ENCODE measurements around the gene CIDEB. TPM values are rescaled to one million over a fixed set of nuclear protein-coding genes. Genes with fewer than 3 reads are reported as not detected.

The CIDEB gene
- total and polyA plus RNA-seq, 2 of the 8 experiments (the other 6 are each of a cell fraction or from before 2014, with no cell fraction given), result 0.11 TPM; not detected in 1

GRCh38 chr14:24293525-24293924, 14.3 kb downstream of the CIDEB start:
- Histone ChIP-seq H3K56ac (replicated peaks; ENCODE audit: insufficient read length, low read depth, low read length) (no peak overlapping the region), H3K79me2 (ENCODE audit: control insufficient read depth in 1 of 2, insufficient read depth in 2 of 2, low read length in 2 of 2) (no peaks in the 10 kb centered on the region), H4K20me1 (replicated peaks in 1 of 2; ENCODE audit: control insufficient read depth in 1 of 2, insufficient read depth in 2 of 2, low read length in 2 of 2) (peaks cover 2 to 4% of the 10 kb centered on the region in 2 experiments), H3K4ac (replicated peaks; ENCODE audit: insufficient read length, low read depth, low read length) (no peak overlapping the region), H3K23me2 (ENCODE audit: low read depth, low read length) (no peaks in the 10 kb centered on the region), H2AFZ (ENCODE audit: low read length) (no peak overlapping the region), H4K5ac (ENCODE audit: insufficient read length, low read depth, low read length) (no peak overlapping the region), H3K14ac (ENCODE audit: insufficient read length) (no peak overlapping the region), H2BK20ac (ENCODE audit: low read length) (no peak overlapping the region), H3K9ac (replicated peaks in 1 of 4; ENCODE audit: extremely low read depth in 1 of 4, low read depth in 3 of 4, low read length in 3 of 4) (no peak overlapping the region), H2BK12ac (ENCODE audit: low read depth, low read length) (no peak overlapping the region), H3K4me1 (replicated peaks in 1 of 4; ENCODE audit: control insufficient read depth in 3 of 4, insufficient read depth in 4 of 4, low read length in 3 of 4) (no peaks in the 10 kb centered on the region), H3K4me3 (ENCODE audit: extremely low read depth in 1 of 4, insufficient read depth in 2 of 4, low read depth in 3 of 4, low read length in 4 of 4) (no peak overlapping the region), H2BK15ac (ENCODE audit: low read length) (no peak overlapping the region), H4K8ac (ENCODE audit: extremely low read depth, insufficient read depth, low read length) (no peak overlapping the region), H3K27me3 (replicated peaks in 1 of 4; ENCODE audit: control insufficient read depth in 3 of 4, extremely low read depth in 1 of 4, insufficient read depth in 3 of 4, low read length in 3 of 4) (no peaks in the 10 kb centered on the region), H3K23ac (ENCODE audit: insufficient read length) (no peak overlapping the region), H2BK120ac (replicated peaks; ENCODE audit: low read depth, low read length) (no peak overlapping the region), H3K9me3 (ENCODE audit: insufficient read depth in 2 of 2, low read depth in 1 of 2, low read length in 1 of 2) (no peaks in the 10 kb centered on the region), H3K18ac (ENCODE audit: extremely low read depth, low read length) (no peak overlapping the region), H3K79me1 (ENCODE audit: low read depth, low read length) (no peaks in the 10 kb centered on the region), H3K36me3 (ENCODE audit: control insufficient read depth in 2 of 4, insufficient read depth in 4 of 4, low read length in 3 of 4) (peaks cover 2 to 12% (median 7%) of the 10 kb centered on the region in 4 experiments; a peak in 4 of 8 replicates), H2BK5ac (ENCODE audit: low read depth, low read length) (no peak overlapping the region), H3K27ac (ENCODE audit: low read depth, low read length) (no peak overlapping the region), H4K91ac (replicated peaks; ENCODE audit: insufficient read length, low read length) (no peak overlapping the region), H3K4me2 (ENCODE audit: insufficient read depth in 1 of 2, low read depth in 2 of 2, low read length in 2 of 2) (no peak overlapping the region), H2AK5ac (ENCODE audit: low read depth, low read length) (no peak overlapping the region)
- WGBS, 2 experiments (ENCODE audit: extremely low coverage in 1 of 2, insufficient coverage in 1 of 2, insufficient read length in 1 of 2, insufficient replicate concordance in 2 of 2, low coverage in 1 of 2, low lambda C conversion rate in 2 of 2, missing lambda C conversion rate in 1 of 2), result 90% methylated on average over 2 of the region's 2 CpGs; no CpG with 5 or more reads in 1 of the 2 experiments
- ChIA-PET POLR2A (ENCODE audit: partially characterized antibody) (interaction anchor here (0.8 to 2.1 kb wide), 5 partner anchors 8 to 31 kb away, joined by 3 to 13 read pairs (median 6); no protein-coding TSS in a partner anchor), CTCF (ENCODE audit: partially characterized antibody) (interaction anchor here (1.0 to 5.5 kb wide), 7 partner anchors 12 to 51 kb away, joined by 3 to 51 read pairs (median 35); partner anchors contain the start of genes CIDEB, RABGGTA and TINF2)
- FAIRE-seq (no peak), DNase-seq (ENCODE audit: low read depth in 1 of 2, low spot score in 2 of 2) (no peak)
